Uterus (tissue), 4 donors: ENCODE results near the gene DDX5. TPM values are rescaled to one million over a fixed set of nuclear protein-coding genes. Genes with fewer than 3 reads are reported as not detected.

Source experiments
- DNase-seq, 2 donors: peaks; one replicate each; pipeline ENCODE4 v3.0.0-alpha.2; 2019 to 2020
- H3K27ac ChIP-seq, 2 donors: fragments of 200-600 bp; sonication (generic); 1 replicate in 1 of 2; 2 replicates in 1 of 2; pipeline ENCODE4 v1.5.1; 2016 to 2018
- H3K27me3 ChIP-seq, 2 donors: fragments of 200-600 bp; sonication (generic); one replicate each; pipeline ENCODE4 v1.5.1; 2018 to 2019; ENCODE audit warnings: control low read depth in 1 of 2
- H3K36me3 ChIP-seq, 2 donors: fragments of 200-600 bp; sonication (generic); one replicate each; pipeline ENCODE4 v1.5.1; 2019; ENCODE audit warnings: control low read depth in 1 of 2
- H3K4me1 ChIP-seq, 2 donors: fragments of 200-600 bp; sonication (generic); one replicate each; pipeline ENCODE4 v1.5.1; 2018 to 2019; ENCODE audit warnings: control low read depth in 1 of 2
- H3K4me3 ChIP-seq, 2 donors: fragments of 200-600 bp; sonication (generic); 1 replicate in 1 of 2; 2 replicates in 1 of 2; pipeline ENCODE4 v1.5.1; 2018 to 2019; ENCODE audit warnings: mild to moderate bottlenecking in 1 of 2
- H3K9me3 ChIP-seq, 2 donors: fragments of 200-600 bp; sonication (generic); one replicate each; pipeline ENCODE4 v1.5.1; 2019; ENCODE audit warnings: control low read depth in 1 of 2
- CTCF ChIP-seq, 4 experiments: fragments of 200-600 bp in 2 of 4; fragments of 450-650 bp in 2 of 4; sonication (generic) in 2 of 4; IDR thresholded peaks; one replicate each; pipeline ENCODE4 v1.5.1; 2016 to 2019; ENCODE audit warnings: antibody characterized with exemption in 4 of 4, mild to moderate bottlenecking in 2 of 4, moderate library complexity in 1 of 4
- POLR2A ChIP-seq, 2 donors: fragments of 450-650 bp; IDR thresholded peaks; one replicate each; pipeline ENCODE4 v1.6.1; 2016; ENCODE audit warnings: antibody characterized with exemption in 2 of 2, mild to moderate bottlenecking in 1 of 2, moderate library complexity in 1 of 2
- intact Hi-C: fragments of 100-400 bp; cut with DNase I; formaldehyde crosslinking; loops from one replicate; pipeline ENCODE4 v1.15.1; 2023; ENCODE audit warnings: low total_unique reads
- total RNA-seq, 4 donors: library from RNA; depleted of rRNA in 3 of 4; stranded (reverse); fragments of >200 nt in 3 of 4; gene quantifications; one replicate each; pipeline versions ENCODE4 v1.1.0 to v1.2.4, GENCODE V29; 2014 to 2023
- donor health status: DM: yes; HTN: yes; CAD: no.

Gene DDX5
- total RNA-seq, 4 donors from 2014 or later, result 576 to 943 (median 602) TPM

- Histone ChIP-seq H3K27ac (no peak overlapping the region), H3K27me3 (no peaks in the 10 kb centered on the region), H3K36me3 (no peaks in the 10 kb centered on the region), H3K9me3 (no peaks in the 10 kb centered on the region), H3K4me3 (no peak overlapping the region), H3K4me1 (no peaks in the 10 kb centered on the region)
- intact Hi-C loops, result no loop called here
- no peak for TF ChIP-seq POLR2A (IDR thresholded peaks at IDR 0.05)
- TF ChIP-seq CTCF (IDR thresholded peaks at IDR 0.05), result no peak
- no peak for DNase-seq
Measured at GRCh38 chr17:64546716-64547115, 40.6 kb upstream of the DDX5 start.

GRCh38 chr17:64544742-64545141, 38.7 kb upstream of the DDX5 start:
- DNase-seq, result no peak
- TF ChIP-seq CTCF (IDR thresholded peaks at IDR 0.05), result no peak
- TF ChIP-seq POLR2A (IDR thresholded peaks at IDR 0.05), result no peak
- H3K9me3 ChIP-seq, result no peaks in the 10 kb centered on the region
- H3K36me3 ChIP-seq, result no peaks in the 10 kb centered on the region
- no peak overlapping the region for H3K27ac ChIP-seq
- no peak overlapping the region for H3K4me3 ChIP-seq
- intact Hi-C loops, result no loop called here
- H3K4me1 ChIP-seq, result no peaks in the 10 kb centered on the region
- H3K27me3 ChIP-seq, result no peaks in the 10 kb centered on the region

- TF ChIP-seq POLR2A (IDR thresholded peaks at IDR 0.05), result no peak
- TF ChIP-seq CTCF (IDR thresholded peaks at IDR 0.05), result no peak
- intact Hi-C loops, result no loop called here
- Histone ChIP-seq H3K4me3 (no peak overlapping the region), H3K9me3 (no peaks in the 10 kb centered on the region), H3K27ac (no peak overlapping the region), H3K4me1 (no peaks in the 10 kb centered on the region), H3K27me3 (no peaks in the 10 kb centered on the region), H3K36me3 (no peaks in the 10 kb centered on the region)
- DNase-seq, result no peak
Measured at GRCh38 chr17:64540118-64540776, 34.2 kb upstream of the DDX5 start.

GRCh38 chr17:64538508-64539130, 32.5 kb upstream of the DDX5 start:
- no peaks in the 10 kb centered on the region for H3K36me3 ChIP-seq
- H3K4me3 ChIP-seq, result no peak overlapping the region

More at GRCh38 chr17:64538508-64539130, 32.5 kb upstream of the DDX5 start:
- H3K9me3 ChIP-seq, result no peaks in the 10 kb centered on the region
- no peaks in the 10 kb centered on the region for H3K4me1 ChIP-seq
- H3K27me3 ChIP-seq, result no peaks in the 10 kb centered on the region
- intact Hi-C loops, result no loop called here
- DNase-seq, result no peak
- no peak overlapping the region for H3K27ac ChIP-seq
- TF ChIP-seq CTCF (IDR thresholded peaks at IDR 0.05) (no peak), POLR2A (IDR thresholded peaks at IDR 0.05) (no peak)
